ENCODE results near the gene LSM14B. TPM values are rescaled to one million over a fixed set of nuclear protein-coding genes. Genes with fewer than 3 reads are reported as not detected.

Gene LSM14B
- total RNA-seq, 4 donors from 2014 or later, result 27.1 to 35.5 (median 33.3) TPM

DNA sequence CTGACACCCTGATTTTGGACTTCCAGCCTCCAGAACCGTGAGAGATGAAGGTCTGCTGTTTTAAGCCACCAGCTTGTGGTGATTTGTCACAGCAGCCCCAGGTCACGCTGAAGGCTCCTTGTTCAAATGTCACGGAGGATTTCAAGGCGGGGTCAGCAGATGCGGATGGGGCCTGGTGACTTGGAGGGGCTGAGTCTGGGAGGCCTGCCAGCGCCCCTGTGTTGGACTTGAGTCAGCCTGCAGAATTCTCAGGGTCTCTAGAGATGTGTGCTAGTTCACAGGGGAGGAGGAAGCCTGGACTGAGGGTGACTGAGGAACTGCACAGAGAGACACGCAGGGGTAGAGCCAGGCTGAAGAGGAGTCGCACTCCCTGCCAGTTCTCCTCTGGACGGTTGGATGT, 37.1 kb upstream of the LSM14B start:
- no peak for DNase-seq
- TF ChIP-seq POLR2A (IDR thresholded peaks at IDR 0.05), result no peak
- TF ChIP-seq, protein P1, sequence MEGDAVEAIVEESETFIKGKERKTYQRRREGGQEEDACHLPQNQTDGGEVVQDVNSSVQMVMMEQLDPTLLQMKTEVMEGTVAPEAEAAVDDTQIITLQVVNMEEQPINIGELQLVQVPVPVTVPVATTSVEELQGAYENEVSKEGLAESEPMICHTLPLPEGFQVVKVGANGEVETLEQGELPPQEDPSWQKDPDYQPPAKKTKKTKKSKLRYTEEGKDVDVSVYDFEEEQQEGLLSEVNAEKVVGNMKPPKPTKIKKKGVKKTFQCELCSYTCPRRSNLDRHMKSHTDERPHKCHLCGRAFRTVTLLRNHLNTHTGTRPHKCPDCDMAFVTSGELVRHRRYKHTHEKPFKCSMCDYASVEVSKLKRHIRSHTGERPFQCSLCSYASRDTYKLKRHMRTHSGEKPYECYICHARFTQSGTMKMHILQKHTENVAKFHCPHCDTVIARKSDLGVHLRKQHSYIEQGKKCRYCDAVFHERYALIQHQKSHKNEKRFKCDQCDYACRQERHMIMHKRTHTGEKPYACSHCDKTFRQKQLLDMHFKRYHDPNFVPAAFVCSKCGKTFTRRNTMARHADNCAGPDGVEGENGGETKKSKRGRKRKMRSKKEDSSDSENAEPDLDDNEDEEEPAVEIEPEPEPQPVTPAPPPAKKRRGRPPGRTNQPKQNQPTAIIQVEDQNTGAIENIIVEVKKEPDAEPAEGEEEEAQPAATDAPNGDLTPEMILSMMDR (IDR thresholded peaks at IDR 0.05), result no peak
- Histone ChIP-seq H3K36me3 (no peaks in the 10 kb centered on the region), H3K4me1 (no peaks in the 10 kb centered on the region), H3K9me3 (peaks cover 0 to 4% (median 0%) of the 10 kb centered on the region in 4 donors), H3K27ac (no peak overlapping the region), H3K27me3 (no peaks in the 10 kb centered on the region), H3K4me3 (no peak overlapping the region)

DNA sequence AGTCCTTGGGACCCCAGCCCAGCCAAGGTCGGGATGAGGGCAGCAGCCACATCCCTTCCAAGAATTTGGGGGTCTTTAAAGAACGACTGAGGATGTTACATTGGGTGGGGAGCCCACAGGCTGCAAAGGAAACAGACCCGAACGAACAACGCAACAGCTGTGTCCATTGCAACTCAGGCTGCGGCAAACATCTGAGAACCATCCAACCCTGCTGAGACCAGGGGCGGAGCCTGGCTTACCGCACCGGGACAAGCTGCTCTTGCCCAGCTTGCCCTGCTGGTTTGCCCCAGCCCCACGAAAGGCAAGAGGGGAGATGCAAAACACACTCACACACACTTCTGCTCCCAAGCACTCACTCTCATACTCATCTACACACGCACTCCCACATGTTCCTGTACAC, 35.0 kb upstream of the LSM14B start:
- Histone ChIP-seq H3K27me3 (no peaks in the 10 kb centered on the region), H3K9me3 (no peaks in the 10 kb centered on the region), H3K4me1 (no peaks in the 10 kb centered on the region), H3K4me3 (no peak overlapping the region), H3K36me3 (no peaks in the 10 kb centered on the region), H3K27ac (no peak overlapping the region)
- TF ChIP-seq POLR2A (IDR thresholded peaks at IDR 0.05), result no peak
- TF ChIP-seq, protein P1 (IDR thresholded peaks at IDR 0.05), result no peak
- no peak for DNase-seq

DNA sequence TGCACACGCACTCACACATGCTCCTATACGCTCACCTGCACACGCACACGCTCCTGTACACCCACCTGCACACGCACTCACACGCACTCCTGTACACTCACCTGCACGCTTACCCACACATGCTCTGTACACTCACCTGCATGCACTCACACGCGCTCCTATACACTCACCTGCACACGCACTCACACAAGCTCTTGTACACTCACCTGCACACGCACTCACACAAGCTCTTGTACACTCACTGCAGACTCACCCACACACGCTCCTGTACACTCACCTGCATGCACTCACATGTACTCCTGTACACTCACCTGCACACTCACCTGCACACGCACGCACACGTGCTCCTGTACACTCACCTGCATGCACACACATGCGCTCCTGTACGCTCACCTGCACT, 34.6 kb upstream of the LSM14B start:
- Histone ChIP-seq H3K4me3 (no peak overlapping the region), H3K36me3 (no peaks in the 10 kb centered on the region), H3K4me1 (no peaks in the 10 kb centered on the region), H3K27ac (no peak overlapping the region), H3K27me3 (no peaks in the 10 kb centered on the region), H3K9me3 (no peaks in the 10 kb centered on the region)
- DNase-seq, result no peak
- TF ChIP-seq POLR2A (IDR thresholded peaks at IDR 0.05), result no peak
- TF ChIP-seq, protein P1 (IDR thresholded peaks at IDR 0.05), result no peak

DNA sequence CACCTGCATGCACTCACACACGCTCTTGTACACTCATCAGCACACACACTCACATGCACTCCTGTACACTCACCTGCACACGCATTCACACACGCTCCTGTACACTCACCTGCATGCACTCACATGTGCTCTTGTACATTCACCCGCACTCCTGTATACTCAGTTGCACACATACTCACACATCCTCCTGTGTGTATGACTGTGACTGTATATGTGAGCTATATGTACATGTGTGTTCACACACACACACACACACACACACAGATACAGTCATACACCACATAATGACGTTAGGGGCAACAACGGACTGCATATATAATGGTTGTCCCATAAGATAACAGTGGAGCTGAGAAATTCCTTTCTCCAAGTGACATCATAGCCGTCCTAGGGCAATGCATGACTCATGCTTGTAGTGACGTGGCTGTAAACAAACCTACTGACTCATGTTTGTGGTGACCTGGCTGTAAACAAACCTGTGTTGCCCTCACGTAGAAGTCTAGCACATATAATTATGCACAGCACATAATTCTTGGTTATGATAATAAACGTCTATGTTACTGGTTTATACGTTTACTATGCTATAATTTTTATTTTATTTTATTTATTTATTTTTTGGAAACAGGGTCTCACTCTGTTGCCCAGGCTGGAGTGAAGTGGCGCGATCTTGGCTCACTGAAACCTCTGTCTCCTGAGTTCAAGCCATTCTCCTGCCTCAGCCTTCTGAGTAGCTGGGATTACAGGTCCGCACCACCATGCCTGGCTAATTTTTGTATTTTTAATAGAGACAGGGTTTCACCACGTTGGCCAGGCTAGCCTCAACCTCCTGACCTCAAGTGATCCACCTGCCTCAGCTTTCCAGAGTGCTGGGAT, 33.8 kb upstream of the LSM14B start:
- Histone ChIP-seq H3K27me3 (no peaks in the 10 kb centered on the region), H3K4me1 (no peaks in the 10 kb centered on the region), H3K27ac (no peak overlapping the region), H3K9me3 (no peaks in the 10 kb centered on the region), H3K4me3 (no peak overlapping the region), H3K36me3 (no peaks in the 10 kb centered on the region)
- TF ChIP-seq, protein P1 (IDR thresholded peaks at IDR 0.05), result no peak
- TF ChIP-seq POLR2A (IDR thresholded peaks at IDR 0.05), result no peak
- peak in 1 of 3 donors; percentile 65 for DNase-seq

DNA sequence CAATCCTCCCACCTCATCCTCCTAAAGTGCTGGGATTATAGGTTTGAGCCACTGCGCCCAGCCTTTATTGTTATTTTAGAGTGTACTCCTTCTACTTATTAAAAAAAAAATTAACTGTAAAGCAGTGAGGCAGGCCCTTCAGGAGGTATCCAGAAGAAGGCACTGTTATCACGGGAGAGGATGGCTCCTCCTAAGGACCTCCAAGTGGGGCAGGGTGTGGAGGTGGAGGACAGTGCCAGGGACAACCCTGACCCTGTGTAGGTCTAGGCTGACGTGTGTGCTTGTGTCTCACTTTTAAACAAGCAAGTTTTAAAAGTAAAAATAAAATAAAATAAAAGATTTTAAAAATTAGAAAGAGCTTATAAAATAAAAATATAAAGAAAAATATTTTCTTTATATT, 32.9 kb upstream of the LSM14B start:
- no peaks in the 10 kb centered on the region for H3K4me1 ChIP-seq
- H3K27ac ChIP-seq, result no peak overlapping the region
- H3K9me3 ChIP-seq, result no peaks in the 10 kb centered on the region
- H3K27me3 ChIP-seq, result no peaks in the 10 kb centered on the region
- no peak overlapping the region for H3K4me3 ChIP-seq
- H3K36me3 ChIP-seq, result no peaks in the 10 kb centered on the region
- no peak for DNase-seq
- no peak for TF ChIP-seq POLR2A (IDR thresholded peaks at IDR 0.05)
- TF ChIP-seq, protein P1 (IDR thresholded peaks at IDR 0.05), result no peak

Measured in Peyer's patch (tissue), 4 donors.